OCI-LY1 (cell line): ENCODE data around the gene RUSC1.

Experiments
- EZH2 ChIP-seq: fragments of 200-600 bp; sonication (generic), shearing (Covaris generic); IDR thresholded peaks from 2 replicates; pipeline ENCODE4 v1.8.0; 2017; ENCODE audit warnings: borderline replicate concordance, mixed run types, mild to moderate bottlenecking, antibody characterized with exemption, low read length, moderate library complexity, mixed read lengths
- TF ChIP-seq, protein P1 (sequence below): fragments of 200-600 bp; sonication (generic), shearing (Covaris generic); IDR thresholded peaks from 2 replicates; pipeline ENCODE4 v1.5.1; 2017; ENCODE audit warnings: mild to moderate bottlenecking, antibody characterized with exemption, low read length, moderate library complexity, mixed read lengths

DNA sequence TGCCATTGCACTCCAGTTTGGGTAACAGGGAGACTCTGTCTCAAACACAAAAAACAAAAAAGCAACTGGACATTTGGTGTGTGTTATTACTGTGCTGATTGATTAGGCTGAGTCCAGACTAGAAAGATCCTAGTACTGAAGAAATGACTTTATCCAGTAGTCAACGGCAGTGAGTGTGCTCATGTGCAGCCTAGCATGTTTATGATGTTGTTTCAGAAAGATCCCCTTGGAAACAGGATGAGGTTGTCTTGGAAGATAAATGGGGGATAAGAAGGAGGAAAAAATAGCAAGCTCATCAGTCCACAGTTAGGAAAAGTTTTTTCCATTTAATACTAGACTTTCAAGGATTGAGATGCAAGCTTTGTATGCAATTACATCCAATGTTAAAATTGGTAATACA, 14.3 kb downstream of the RUSC1 start:
- TF ChIP-seq, protein P1, sequence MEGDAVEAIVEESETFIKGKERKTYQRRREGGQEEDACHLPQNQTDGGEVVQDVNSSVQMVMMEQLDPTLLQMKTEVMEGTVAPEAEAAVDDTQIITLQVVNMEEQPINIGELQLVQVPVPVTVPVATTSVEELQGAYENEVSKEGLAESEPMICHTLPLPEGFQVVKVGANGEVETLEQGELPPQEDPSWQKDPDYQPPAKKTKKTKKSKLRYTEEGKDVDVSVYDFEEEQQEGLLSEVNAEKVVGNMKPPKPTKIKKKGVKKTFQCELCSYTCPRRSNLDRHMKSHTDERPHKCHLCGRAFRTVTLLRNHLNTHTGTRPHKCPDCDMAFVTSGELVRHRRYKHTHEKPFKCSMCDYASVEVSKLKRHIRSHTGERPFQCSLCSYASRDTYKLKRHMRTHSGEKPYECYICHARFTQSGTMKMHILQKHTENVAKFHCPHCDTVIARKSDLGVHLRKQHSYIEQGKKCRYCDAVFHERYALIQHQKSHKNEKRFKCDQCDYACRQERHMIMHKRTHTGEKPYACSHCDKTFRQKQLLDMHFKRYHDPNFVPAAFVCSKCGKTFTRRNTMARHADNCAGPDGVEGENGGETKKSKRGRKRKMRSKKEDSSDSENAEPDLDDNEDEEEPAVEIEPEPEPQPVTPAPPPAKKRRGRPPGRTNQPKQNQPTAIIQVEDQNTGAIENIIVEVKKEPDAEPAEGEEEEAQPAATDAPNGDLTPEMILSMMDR = no peak
- TF ChIP-seq EZH2 = no peak
